Spleen (tissue), 11 donors: ENCODE results near the gene SFXN2. TPM values are rescaled to one million over a fixed set of nuclear protein-coding genes. Genes with fewer than 3 reads are reported as not detected.
"Not testable (repeated sequence)": the region's sequence is repeated elsewhere in the genome, so short reads cannot be mapped to it uniquely, and the experiment has no call there.

Experiments
- DNase-seq: peaks from one replicate; pipeline ENCODE4 v3.0.0-alpha.2; 2020
- H3K27ac ChIP-seq, 8 donors: fragments of 200-600 bp; sonication (generic) in 7 of 8; 1 replicate in 4 of 8; 2 replicates in 4 of 8; pipeline versions ENCODE4 v1.5.0 to v1.8.0; 2016 to 2021; ENCODE audit warnings: inconsistent platforms in 4 of 8, mild to moderate bottlenecking in 4 of 8, moderate library complexity in 1 of 8
- H3K27me3 ChIP-seq, 7 donors: fragments of 200-600 bp; sonication (generic) in 6 of 7; replicated peaks in 1 of 7; 1 replicate in 4 of 7; 2 replicates in 3 of 7; pipeline versions ENCODE4 v1.5.0 to v1.8.0; 2016 to 2021; ENCODE audit warnings: inconsistent platforms in 3 of 7, mild to moderate bottlenecking in 1 of 7
- H3K36me3 ChIP-seq, 6 donors: fragments of 200-600 bp; sonication (generic) in 5 of 6; 1 replicate in 4 of 6; 2 replicates in 2 of 6; pipeline versions ENCODE4 v1.5.0 to v1.8.0; 2016 to 2021; ENCODE audit warnings: inconsistent platforms in 2 of 6
- H3K4me1 ChIP-seq, 6 donors: fragments of 200-600 bp; sonication (generic) in 5 of 6; 1 replicate in 3 of 6; 2 replicates in 3 of 6; pipeline versions ENCODE4 v1.5.0 to v1.8.0; 2016 to 2021; ENCODE audit warnings: inconsistent platforms in 3 of 6
- H3K4me3 ChIP-seq, 8 donors: fragments of 200-600 bp; sonication (generic) in 7 of 8; 1 replicate in 4 of 8; 2 replicates in 4 of 8; pipeline versions ENCODE4 v1.5.0 to v1.8.0; 2016 to 2021; ENCODE audit warnings: inconsistent platforms in 4 of 8, mild to moderate bottlenecking in 4 of 8, moderate library complexity in 2 of 8
- H3K9me3 ChIP-seq, 8 donors: fragments of 200-600 bp; sonication (generic) in 7 of 8; 1 replicate in 4 of 8; 2 replicates in 4 of 8; pipeline versions ENCODE4 v1.5.0 to v1.8.0; 2016 to 2021; ENCODE audit warnings: inconsistent platforms in 4 of 8
- POLR2A ChIP-seq, 3 donors: fragments of 450-650 bp; IDR thresholded peaks; one replicate each; pipeline ENCODE4 v1.5.1; 2017; ENCODE audit warnings: antibody characterized with exemption in 3 of 3, mild to moderate bottlenecking in 1 of 3
- POLR2AphosphoS5 ChIP-seq, 3 donors: sonication (generic); formaldehyde crosslinking; IDR thresholded peaks; one replicate each; pipeline ENCODE4 v1.5.1; 2017; ENCODE audit warnings: antibody characterized with exemption in 3 of 3
- WGBS, 5 donors: extraction: QIAGEN DNeasy Blood & Tissue Kit in 3 of 5; methylation state at CpG; one replicate each; pipeline versions ENCODE4 v1.1.5 to v1.1.7; 2013 to 2018; 5-methylcytosine and 5-hydroxymethylcytosine counted together
- intact Hi-C: fragments of 100-400 bp; cut with DNase I; formaldehyde crosslinking; loops from one replicate; pipeline ENCODE4 v1.15.0; 2023; ENCODE audit warnings: low total_unique reads
- polyA plus RNA-seq, 3 donors: library from polyadenylated mRNA; stranded (reverse); fragments of 200-250 nt; gene quantifications; one replicate each; pipeline ENCODE4 v1.2.1, GENCODE V29; 2013
- total RNA-seq, 7 donors: library from RNA; depleted of rRNA in 3 of 7; stranded (reverse); fragments of >200 nt in 3 of 7; fragmentation: NEBNext Ultra II Directional in 4 of 7; extraction: Animal tissue kit (Norgen Biotek cat#: 25700) in 4 of 7; gene quantifications; one replicate each; pipeline versions ENCODE4 v1.1.0 to v1.2.1, GENCODE V29; 2016 to 2021
- TF ChIP-seq, protein P1 (sequence below), 11 experiments: fragments of 200-600 bp in 7 of 11; fragments of 450-650 bp in 4 of 11; sonication (generic) in 4 of 11; IDR thresholded peaks in 8 of 11; conservative IDR thresholded peaks in 3 of 11; 1 replicate in 7 of 11; 2 replicates in 4 of 11; pipeline versions ENCODE4 v1.4.0 to v1.8.0; 2016 to 2021; ENCODE audit warnings: antibody characterized with exemption in 11 of 11, inconsistent platforms in 4 of 11, mild to moderate bottlenecking in 1 of 11
- donor health status: healthy with polysubstance abuse.
- donor health status: DM: no; HTN: no; CAD: no; lungs with moderate emphysema.
- donor health status: DM: no; HTN: no; CAD: no.
- donor health status: Bipolar disorder and iron deficiency.
- donor health status: healthy.
- donor health status: DM: no; HTN: no; CAD: no.
- donor health status: DM: yes; HTN: yes; CAD: no.

The SFXN2 gene
- total and polyA plus RNA-seq, 10 donors, result 3.0 to 12.8 (median 9.8) TPM

DNA sequence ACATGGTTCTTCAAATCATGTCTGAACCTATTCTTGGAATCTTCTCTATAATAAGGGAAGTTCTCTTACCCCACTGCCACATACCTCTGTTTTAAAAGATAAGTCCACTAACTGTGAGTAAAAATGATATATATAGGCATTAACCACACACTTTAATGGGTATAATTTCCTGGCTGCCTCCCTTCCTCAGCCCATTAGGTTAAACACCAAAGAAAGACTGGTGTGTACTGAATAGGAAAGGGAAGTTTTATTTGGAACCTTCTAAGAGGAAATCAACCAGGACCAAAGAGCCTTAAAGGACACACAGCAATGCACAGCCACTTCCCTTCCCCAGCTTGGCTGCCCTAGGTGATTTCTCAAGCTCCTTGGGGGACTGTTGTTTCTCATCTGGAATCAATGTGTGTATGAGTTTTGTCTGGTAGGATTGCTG is 24.3 kb downstream of the SFXN2 start:
- Histone ChIP-seq H3K27ac (peak overlapping the region in 3 of 8 donors; percentile 11 to 26 (median 19)), H3K4me1 (peaks cover 4 to 21% (median 16%) of the 10 kb centered on the region in 6 donors), H3K4me3 (no peak overlapping the region), H3K36me3 (peaks cover 0 to 27% (median 0%) of the 10 kb centered on the region in 6 donors), H3K27me3 (no peaks in the 10 kb centered on the region), H3K9me3 (no peaks in the 10 kb centered on the region)
- intact Hi-C loops, result no loop called here
- TF ChIP-seq POLR2A (IDR thresholded peaks at IDR 0.05) (no peak), POLR2AphosphoS5 (IDR thresholded peaks at IDR 0.05) (no peak)
- TF ChIP-seq, protein P1, sequence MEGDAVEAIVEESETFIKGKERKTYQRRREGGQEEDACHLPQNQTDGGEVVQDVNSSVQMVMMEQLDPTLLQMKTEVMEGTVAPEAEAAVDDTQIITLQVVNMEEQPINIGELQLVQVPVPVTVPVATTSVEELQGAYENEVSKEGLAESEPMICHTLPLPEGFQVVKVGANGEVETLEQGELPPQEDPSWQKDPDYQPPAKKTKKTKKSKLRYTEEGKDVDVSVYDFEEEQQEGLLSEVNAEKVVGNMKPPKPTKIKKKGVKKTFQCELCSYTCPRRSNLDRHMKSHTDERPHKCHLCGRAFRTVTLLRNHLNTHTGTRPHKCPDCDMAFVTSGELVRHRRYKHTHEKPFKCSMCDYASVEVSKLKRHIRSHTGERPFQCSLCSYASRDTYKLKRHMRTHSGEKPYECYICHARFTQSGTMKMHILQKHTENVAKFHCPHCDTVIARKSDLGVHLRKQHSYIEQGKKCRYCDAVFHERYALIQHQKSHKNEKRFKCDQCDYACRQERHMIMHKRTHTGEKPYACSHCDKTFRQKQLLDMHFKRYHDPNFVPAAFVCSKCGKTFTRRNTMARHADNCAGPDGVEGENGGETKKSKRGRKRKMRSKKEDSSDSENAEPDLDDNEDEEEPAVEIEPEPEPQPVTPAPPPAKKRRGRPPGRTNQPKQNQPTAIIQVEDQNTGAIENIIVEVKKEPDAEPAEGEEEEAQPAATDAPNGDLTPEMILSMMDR (IDR thresholded peaks at IDR 0.05 in 8 of 11, conservative IDR thresholded peaks at IDR 0.05 in 3 of 11), result no peak
- no peak for DNase-seq

DNA sequence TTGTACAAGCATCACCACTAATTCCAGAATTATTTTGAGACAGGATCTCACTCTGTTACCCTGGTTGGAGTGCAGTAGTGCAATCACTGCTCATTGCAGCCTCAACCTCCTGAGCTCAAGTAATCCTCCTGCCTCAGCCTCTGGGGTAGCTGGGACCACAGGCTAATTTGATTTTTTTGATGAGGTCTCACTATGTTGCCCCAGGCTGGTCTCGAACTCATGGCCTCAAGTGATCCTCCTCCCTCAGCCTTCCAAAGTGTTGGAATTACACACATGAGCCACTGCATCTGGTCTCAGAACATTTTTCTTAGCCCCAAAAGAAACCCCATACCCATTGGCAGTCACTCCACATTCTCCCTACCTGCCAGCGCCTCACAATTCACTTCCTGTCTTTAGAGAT is 25.8 kb downstream of the SFXN2 start:
- WGBS, 5 donors, result 76 to 88% (median 80%) methylated on average over 2 of the region's 2 CpGs
- intact Hi-C loops, result no loop called here

DNA sequence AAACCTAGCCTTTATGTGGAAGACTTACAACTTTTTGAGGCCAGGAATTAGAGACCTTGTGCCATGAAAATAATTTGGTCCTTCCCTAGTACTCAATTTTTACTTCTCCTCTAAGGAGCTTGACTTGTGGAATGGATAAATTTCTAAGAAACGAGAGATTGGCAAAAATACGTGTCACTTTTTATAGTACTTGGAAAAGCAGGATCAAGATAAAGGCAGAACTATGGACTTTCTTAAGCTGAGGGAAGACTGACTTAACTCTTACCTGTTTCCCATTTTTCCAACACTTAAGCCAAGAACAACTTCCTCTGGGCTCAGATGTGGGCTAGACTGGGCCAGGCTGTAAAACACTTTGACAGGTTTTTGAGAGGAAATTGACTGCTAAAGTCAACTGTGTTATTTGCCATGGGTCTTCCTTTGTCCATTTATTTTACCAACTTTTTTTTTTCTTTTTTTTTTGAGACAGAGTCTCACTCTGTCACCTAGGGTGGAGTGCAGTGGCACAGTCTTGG is 27.3 kb downstream of the SFXN2 start:
- intact Hi-C loops, result no loop called here

More for the DNA sequence above, 25.8 kb downstream of the SFXN2 start:
- no peak for DNase-seq
- peaks cover 11 to 32% (median 26%) of the 10 kb centered on the region in 6 donors for H3K4me1 ChIP-seq
- no peaks in the 10 kb centered on the region for H3K27me3 ChIP-seq
- H3K9me3 ChIP-seq, result no peaks in the 10 kb centered on the region
- TF ChIP-seq, protein P1 (IDR thresholded peaks at IDR 0.05 in 8 of 11, conservative IDR thresholded peaks at IDR 0.05 in 3 of 11), result no peak
- TF ChIP-seq POLR2AphosphoS5 (IDR thresholded peaks at IDR 0.05), result no peak
- TF ChIP-seq POLR2A (IDR thresholded peaks at IDR 0.05), result no peak
- no peak overlapping the region for H3K27ac ChIP-seq
- H3K4me3 ChIP-seq, result no peak overlapping the region
- peaks cover 0 to 19% (median 0%) of the 10 kb centered on the region in 6 donors for H3K36me3 ChIP-seq

DNA sequence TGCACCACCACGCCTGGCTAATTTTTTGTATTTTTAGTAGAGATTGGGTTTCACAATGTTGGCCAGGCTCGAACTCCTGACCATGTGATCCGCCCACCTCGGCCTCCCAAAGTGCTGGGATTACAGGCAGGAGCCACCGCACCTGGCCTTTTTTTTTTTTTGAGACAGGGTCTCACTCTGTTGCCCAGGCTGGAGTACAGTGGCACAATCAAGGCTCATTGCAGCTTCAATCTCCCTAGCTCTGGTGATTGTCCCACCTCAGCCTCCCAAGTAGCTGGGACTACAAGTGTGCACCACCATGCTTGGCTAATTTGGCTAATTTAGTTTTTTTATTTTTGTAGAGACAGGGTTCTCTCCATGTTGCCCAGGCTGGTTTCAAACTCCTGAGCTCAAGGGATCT is 27.9 kb downstream of the SFXN2 start:
- H3K4me1 ChIP-seq, result peaks cover 27 to 53% (median 44%) of the 10 kb centered on the region in 6 donors
- H3K9me3 ChIP-seq, H3K4me3 ChIP-seq, H3K36me3 ChIP-seq, intact Hi-C loops, DNase-seq, H3K27me3 ChIP-seq, H3K27ac ChIP-seq: not testable (repeated sequence)
- WGBS, 5 donors, result 85 to 98% (median 93%) methylated on average over 5 of the region's 5 CpGs

More for the DNA sequence above, 27.3 kb downstream of the SFXN2 start:
- 94 to 99% (median 96%) methylated on average over 2 of the region's 2 CpGs for WGBS, 5 donors
- H3K27ac ChIP-seq, result no peak overlapping the region
- TF ChIP-seq POLR2A (IDR thresholded peaks at IDR 0.05) (no peak), POLR2AphosphoS5 (IDR thresholded peaks at IDR 0.05) (no peak)
- TF ChIP-seq, protein P1 (IDR thresholded peaks at IDR 0.05 in 8 of 11, conservative IDR thresholded peaks at IDR 0.05 in 3 of 11), result no peak
- no peaks in the 10 kb centered on the region for H3K27me3 ChIP-seq
- DNase-seq, result no peak
- peaks cover 26 to 48% (median 40%) of the 10 kb centered on the region in 6 donors for H3K4me1 ChIP-seq
- H3K4me3 ChIP-seq, result no peak overlapping the region
- no peaks in the 10 kb centered on the region for H3K9me3 ChIP-seq
- H3K36me3 ChIP-seq, result peaks cover 0 to 14% (median 0%) of the 10 kb centered on the region in 6 donors
